GM13977 (cell line): ENCODE measurements around the gene NRG4.
"Not testable (repeated sequence)": the region's sequence is repeated elsewhere in the genome, so short reads cannot be mapped to it uniquely, and the experiment has no call there.

Source experiments
- DNase-seq: peaks from one replicate; pipeline ENCODE4 v3.0.0; 2012; ENCODE audit warnings: low spot score
- in situ Hi-C: fragments of 300-500 bp; cut with MboI; formaldehyde crosslinking; loops from one replicate; pipeline ENCODE4 v1.12.0; 2022; ENCODE audit warnings: low sequenced_read_pairs, low pct_unique_long_range_greater_than_20kb, mixed read lengths, inconsistent platforms; ENCODE audit not compliant: unreplicated experiment
- TF ChIP-seq, protein P1 (sequence below): IDR thresholded peaks from 2 replicates; pipeline ENCODE4 v1.5.1; 2012; ENCODE audit warnings: mild to moderate bottlenecking, control low read depth; ENCODE audit not compliant: insufficient read depth; ENCODE audit errors: extremely low read depth, missing control alignments

Gene NRG4

DNA sequence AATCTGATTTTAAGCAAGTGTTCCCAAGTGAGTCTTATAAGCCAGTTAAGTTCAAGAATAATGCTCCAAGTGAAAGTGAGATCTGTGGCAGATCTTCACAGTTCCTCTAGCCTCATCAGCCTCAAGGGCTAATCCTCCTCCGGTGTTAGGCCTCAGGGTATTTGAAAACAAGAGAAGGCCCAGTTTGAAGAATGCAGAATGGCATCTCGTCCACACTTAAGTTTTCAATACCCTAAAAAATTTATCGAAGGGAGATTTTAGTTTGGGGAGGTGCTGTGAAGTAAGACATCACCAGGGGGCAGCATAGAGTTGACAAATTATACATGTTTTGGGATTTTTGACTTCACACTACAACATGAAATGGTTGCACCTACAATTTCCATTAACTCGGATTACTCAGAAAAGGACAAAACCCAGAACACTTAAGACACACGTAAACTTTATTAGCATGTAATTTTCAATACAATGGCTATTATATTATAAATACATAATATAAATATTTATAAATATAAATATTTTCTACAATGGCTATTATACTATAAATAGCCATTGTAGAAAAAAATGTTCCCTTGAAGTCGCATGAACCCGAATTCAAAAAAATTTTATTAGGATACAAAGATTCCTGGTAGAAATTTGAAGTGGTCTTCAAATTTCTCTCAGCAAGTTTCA lies 45.2 kb upstream of the NRG4 start:
- TF ChIP-seq, protein P1, sequence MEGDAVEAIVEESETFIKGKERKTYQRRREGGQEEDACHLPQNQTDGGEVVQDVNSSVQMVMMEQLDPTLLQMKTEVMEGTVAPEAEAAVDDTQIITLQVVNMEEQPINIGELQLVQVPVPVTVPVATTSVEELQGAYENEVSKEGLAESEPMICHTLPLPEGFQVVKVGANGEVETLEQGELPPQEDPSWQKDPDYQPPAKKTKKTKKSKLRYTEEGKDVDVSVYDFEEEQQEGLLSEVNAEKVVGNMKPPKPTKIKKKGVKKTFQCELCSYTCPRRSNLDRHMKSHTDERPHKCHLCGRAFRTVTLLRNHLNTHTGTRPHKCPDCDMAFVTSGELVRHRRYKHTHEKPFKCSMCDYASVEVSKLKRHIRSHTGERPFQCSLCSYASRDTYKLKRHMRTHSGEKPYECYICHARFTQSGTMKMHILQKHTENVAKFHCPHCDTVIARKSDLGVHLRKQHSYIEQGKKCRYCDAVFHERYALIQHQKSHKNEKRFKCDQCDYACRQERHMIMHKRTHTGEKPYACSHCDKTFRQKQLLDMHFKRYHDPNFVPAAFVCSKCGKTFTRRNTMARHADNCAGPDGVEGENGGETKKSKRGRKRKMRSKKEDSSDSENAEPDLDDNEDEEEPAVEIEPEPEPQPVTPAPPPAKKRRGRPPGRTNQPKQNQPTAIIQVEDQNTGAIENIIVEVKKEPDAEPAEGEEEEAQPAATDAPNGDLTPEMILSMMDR: peak; percentile 59
- in situ Hi-C loops: loop anchor here (10.0 kb wide), 1 partner anchor 87 kb away; no protein-coding TSS in a partner anchor
- DNase-seq: peak; percentile 63

DNA sequence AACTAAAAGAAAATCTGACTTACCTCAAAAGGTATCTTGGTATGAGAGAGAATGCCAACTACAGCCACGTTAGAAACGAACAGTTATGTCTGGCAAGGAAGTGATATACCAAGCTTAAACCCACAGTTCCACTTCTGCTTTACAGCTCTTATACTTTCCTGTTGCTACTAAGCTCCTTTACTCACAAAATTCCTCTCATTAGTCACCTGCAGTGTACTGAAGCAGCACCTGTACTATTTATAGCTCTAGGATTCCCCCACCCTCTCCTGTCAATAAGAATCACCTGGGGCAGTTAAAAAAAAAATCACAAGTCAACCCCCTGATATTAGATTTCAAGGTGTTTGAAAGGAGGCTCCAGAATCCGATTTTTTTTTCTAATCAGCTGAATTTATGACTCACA lies 44.7 kb upstream of the NRG4 start:
- DNase-seq: peak; percentile 66
- in situ Hi-C loops: loop anchor here (10.0 kb wide), 1 partner anchor 88 kb away; no protein-coding TSS in a partner anchor
- TF ChIP-seq, protein P1: no peak

DNA sequence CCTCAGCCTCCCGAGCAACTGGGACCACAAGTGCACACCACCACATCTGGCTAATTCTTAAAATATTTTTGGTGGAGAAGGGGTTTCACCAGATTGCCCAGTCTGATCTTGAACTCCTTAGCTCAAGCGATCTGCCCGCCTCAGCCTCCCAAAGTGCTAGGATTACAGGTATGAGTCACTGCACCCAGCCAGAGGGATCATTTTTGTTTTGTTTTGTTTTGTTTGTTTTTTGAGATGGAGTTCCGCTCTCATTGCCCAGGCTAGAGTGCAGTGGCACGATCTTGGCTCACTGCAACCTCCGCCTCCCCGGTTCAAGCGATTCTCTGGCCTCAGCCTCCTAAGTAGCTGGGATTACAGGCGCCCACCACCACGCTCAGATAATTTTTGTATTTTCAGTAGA lies 42.0 kb upstream of the NRG4 start:
- not testable (repeated sequence) for DNase-seq
- in situ Hi-C loops: loop anchor here (10.0 kb wide), 1 partner anchor 91 kb away; no protein-coding TSS in a partner anchor

DNA sequence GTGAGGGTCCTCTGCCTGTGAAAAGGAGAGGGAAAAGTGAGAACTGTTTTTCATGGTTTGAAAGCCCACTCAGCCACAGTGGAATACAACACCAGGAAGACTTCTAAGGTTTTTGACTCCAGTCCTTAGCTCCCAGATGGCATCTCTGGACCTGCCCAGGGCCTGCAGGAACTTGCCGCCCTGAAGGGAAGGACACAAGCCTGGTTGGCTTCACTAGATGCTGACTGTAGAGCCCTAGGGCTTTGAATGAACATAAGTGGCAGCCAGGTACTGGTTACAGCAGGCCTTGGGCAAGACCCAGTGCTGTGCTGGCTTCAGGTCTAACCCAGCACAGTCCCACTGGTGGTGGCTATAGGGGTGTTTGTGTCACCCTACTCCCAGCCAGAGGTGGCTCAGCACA lies 26.3 kb upstream of the NRG4 start:
- TF ChIP-seq, protein P1: no peak
- DNase-seq: no peak
- in situ Hi-C loops: no loop called here

DNA sequence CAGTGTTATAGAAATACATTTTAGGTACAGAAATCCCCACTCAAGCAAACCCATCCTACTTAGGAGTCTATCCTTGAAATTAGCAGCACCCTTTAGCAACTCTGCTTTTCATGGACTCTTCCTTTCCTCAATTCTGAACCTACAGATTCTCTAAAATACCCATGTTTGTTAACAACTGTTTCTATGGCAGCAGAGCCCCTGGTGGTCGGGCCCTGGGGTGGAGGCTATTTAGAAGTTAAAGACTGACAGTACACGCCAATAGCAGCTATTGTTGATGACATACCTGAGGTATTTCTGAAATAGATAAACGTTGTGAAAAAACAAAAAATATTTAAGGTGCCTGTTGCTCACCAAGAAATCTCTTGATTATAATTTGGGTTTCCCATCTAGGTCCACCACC lies 23.4 kb upstream of the NRG4 start:
- TF ChIP-seq, protein P1: no peak
- no peak for DNase-seq
- in situ Hi-C loops: no loop called here

DNA sequence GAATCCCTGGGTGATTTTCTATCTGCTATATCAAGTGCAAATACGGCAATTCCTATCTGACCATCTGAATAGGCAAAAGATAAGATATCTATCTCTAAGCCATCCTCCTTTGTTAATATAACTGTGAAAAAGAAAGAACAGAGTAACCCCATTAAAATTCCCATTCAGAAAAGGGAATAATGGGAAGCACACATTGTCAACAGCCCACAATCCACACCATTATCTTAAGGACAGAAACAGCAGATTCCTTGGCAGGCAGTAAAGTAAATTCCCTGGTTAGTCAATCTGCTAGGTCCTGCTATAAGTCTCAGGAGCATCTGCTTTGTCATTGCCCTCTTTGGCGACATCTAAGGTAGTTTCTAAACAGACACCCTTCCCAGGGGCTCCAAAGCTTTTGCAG lies 21.9 kb upstream of the NRG4 start:
- no peak for DNase-seq
- in situ Hi-C loops: no loop called here
- TF ChIP-seq, protein P1: no peak

DNA sequence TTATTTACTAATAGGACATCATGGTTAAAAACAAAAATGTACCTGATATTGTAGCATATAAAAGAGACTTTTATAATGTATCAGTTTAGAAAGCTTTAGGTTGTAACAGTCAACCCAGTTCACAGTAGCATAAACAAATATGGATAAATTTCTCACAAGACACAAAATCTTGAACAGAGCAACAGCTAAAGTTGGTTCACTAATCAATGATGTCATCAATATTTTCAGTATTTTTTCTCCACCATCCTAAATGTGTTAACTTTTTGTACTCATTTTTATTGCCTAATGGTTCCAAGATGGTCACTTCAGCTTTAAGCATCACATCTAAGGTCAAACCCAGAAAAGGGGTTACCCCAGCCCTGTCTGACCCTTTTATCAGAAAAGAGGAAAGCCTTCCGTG lies 21.2 kb upstream of the NRG4 start:
- in situ Hi-C loops: no loop called here
- no peak for DNase-seq
- TF ChIP-seq, protein P1: no peak
